ENCODE results near the gene CA7.
"Not testable (repeated sequence)": the region's sequence is repeated elsewhere in the genome, so short reads cannot be mapped to it uniquely, and the experiment has no call there.

CA7 gene

GRCh38 chr16:66874079-66874775, 30.0 kb downstream of the CA7 start:
- peak; percentile 45 for DNase-seq

GRCh38 chr16:66878067-66878466, 33.9 kb downstream of the CA7 start:
- DNase-seq = peak; percentile 21

GRCh38 chr16:66880288-66881013, 36.2 kb downstream of the CA7 start, which contains the start of gene PDP2:
Gene PDP2 (plus strand): TSS chr16:66880515. CDS start chr16:66884285, 3,770 bp downstream.
- peak; percentile 96 for DNase-seq

GRCh38 chr16:66881014-66881417, 36.8 kb downstream of the CA7 start:
- DNase-seq = peak; percentile 29

DNA sequence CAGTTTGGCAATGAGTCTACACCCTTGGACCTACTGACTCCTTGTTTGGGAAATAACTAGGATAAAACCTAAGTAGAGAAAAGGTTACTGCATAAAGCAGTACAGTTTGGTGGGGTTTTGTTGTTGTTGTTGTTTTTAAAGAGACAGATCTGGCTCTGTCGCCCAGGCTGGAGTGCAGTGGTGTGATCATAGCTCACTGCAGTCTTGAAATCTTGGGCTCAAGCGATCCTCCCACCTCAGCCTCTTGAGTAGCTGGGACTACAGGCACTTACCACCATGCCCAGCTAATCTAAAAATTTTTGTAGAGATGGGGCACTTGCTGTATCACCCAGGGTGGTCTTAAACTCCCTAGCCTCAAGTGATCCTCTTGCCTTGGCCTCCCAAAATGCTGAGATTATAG, 37.3 kb downstream of the CA7 start:
- no peak for DNase-seq

- no peak for DNase-seq
Observed at GRCh38 chr16:66881964-66882508, 37.8 kb downstream of the CA7 start.

- no peak for DNase-seq
Observed at GRCh38 chr16:66882702-66883101, 38.5 kb downstream of the CA7 start.

- no peak for DNase-seq
Observed at GRCh38 chr16:66885491-66885890, 41.3 kb downstream of the CA7 start.

DNA sequence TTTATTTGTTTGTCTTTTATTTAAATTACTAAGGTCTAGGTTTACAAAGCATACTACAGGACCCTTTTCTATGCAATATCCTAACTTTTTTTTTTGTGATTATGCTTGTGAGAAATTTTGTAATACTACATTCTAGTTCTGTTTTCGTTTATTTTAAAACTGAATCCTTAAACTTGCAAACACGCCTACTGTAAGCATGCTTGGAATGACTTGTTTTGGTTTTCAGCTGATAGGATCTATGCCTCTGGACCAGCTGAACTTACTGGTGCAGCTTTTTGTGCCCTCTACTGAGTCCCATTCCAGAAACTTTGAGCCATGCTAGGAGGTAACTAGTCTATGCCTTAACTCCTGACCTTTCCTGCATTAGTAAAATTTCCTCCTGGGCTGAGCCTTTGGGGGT, 42.1 kb downstream of the CA7 start:
- DNase-seq = peak; percentile 39

- no peak for DNase-seq
Observed at GRCh38 chr16:66886914-66887313, 42.7 kb downstream of the CA7 start.

- no peak for DNase-seq
Observed at GRCh38 chr16:66888647-66889615, 44.7 kb downstream of the CA7 start.

DNA sequence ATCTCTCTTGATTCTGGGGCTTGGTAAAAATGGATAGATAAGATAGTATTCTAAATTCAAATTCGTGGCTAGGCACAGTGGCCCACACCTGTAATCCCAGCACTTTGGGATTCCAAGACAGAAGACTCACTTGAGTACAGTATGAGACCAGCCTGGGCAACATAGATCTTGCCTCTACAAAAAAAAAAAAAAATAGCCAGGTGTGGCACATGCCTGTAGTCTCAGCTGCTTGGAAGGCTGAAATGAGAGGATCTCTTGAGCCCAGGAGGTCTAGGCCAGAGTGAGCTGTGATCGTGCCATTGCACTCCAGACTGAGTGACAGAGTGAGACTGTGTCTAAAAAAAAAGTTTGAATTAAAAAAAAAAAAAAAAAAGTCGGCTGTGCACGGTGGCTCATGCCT, 45.4 kb downstream of the CA7 start:
- DNase-seq = no peak

DNA sequence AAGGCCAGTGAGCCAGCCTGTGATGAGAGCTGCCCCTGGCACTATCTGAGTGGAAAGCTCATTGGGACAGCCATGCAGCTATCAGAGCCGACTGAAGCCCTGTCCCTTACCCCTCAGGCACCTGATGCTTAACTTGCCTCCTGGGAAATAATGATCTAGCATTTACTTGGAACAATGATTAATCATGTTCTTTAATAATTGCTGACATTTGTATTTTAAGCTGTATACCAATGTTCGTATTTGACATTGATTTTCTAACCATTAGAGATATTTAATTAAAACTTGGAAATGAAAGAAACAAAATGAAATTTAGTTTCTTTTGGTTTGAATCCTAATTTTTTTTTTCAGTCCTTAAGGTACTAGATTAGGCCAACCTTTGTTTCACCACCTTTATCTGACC, 46.6 kb downstream of the CA7 start:
- DNase-seq = no peak

DNA sequence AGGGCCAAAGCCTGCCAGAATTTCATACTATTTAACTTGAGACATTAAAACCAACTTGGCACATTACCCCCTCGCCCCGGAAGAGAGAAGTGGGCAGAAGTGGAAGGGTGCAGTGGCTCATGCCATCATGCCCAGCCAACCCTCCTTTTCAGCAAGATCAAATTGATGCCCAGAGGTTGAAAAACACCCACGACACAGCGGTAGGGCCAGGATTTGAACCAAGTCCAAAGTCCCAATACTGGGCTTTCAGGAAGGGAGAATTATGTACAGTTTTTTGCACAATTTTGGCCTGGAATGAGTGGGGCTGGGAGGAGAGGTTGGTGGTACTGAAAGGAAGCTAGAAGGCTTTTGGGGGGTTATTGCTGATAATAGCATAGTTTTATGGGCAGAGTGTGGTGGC, 47.1 kb downstream of the CA7 start:
- no peak for DNase-seq

- no peak for DNase-seq
Observed at GRCh38 chr16:66891797-66892196, 47.6 kb downstream of the CA7 start.

- no peak for DNase-seq
Observed at GRCh38 chr16:66894055-66894454, 49.8 kb downstream of the CA7 start.

GRCh38 chr16:66894948-66895688, 50.9 kb downstream of the CA7 start:
- DNase-seq = peak; percentile 75

DNA sequence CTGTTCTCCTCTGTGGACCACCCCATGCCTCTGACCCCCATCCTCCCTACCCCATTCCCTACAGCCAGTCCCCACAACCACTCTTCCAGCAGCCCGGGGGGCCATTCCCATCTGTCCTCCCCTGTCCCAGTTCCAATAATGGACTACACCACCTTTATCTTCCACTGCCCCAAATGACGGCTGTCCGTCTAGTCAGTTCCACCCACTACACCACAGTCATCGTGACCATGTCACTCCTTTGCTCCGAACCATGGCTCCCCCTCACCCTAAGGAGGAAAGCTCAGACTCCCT, 51.4 kb downstream of the CA7 start:
- DNase-seq = no peak

GRCh38 chr16:66895999-66896398, 51.8 kb downstream of the CA7 start:
- no peak for DNase-seq

DNA sequence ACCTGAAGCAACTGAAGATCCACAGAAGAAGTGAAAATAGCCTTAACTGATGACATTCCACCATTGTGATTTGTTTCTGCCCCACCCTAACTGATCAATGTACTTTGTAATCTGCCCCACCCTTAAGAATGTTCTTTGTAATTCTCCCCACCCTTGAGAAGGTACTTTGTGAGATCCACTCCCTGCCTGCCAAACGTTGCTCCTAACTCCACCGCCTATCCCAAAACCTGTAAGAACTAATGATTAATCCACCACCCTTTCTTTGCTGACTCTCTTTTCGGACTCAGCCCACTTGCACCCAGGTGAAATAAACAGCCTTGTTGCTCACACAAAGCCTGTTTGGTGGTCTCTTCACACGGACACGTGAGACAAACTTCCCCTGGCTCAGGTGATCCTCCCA, 52.5 kb downstream of the CA7 start:
- DNase-seq = not testable (repeated sequence)

GRCh38 chr16:66898207-66898606, 54.0 kb downstream of the CA7 start:
- peak; percentile 49 for DNase-seq

DNA sequence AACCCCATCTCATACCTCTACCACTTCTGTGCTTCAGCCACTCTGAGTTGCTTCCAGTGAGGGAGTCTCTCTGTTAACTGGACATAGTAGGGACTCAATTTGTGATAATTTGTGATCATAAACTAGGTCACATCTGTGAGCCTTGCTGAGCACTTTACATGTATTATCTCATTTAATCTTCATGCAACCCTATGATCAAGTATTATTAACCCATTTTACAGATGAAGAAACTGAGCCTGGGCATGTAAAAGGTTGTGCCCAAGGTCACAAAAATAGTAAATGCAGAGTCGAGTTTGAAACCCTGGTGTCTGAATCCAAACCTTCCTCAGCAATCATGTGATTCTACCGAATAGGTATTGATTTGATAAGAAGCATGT, 54.7 kb downstream of the CA7 start:
- DNase-seq = no peak

Measured in EL (cell line).